ENCODE measurements around the gene LPXN. TPM values are rescaled to one million over a fixed set of nuclear protein-coding genes. Genes with fewer than 3 reads are reported as not detected.
"Not testable (repeated sequence)": the region's sequence is repeated elsewhere in the genome, so short reads cannot be mapped to it uniquely, and the experiment has no call there.

LPXN gene
- total RNA-seq, 1 experiment from 2014 or later = 1.3 TPM

DNA sequence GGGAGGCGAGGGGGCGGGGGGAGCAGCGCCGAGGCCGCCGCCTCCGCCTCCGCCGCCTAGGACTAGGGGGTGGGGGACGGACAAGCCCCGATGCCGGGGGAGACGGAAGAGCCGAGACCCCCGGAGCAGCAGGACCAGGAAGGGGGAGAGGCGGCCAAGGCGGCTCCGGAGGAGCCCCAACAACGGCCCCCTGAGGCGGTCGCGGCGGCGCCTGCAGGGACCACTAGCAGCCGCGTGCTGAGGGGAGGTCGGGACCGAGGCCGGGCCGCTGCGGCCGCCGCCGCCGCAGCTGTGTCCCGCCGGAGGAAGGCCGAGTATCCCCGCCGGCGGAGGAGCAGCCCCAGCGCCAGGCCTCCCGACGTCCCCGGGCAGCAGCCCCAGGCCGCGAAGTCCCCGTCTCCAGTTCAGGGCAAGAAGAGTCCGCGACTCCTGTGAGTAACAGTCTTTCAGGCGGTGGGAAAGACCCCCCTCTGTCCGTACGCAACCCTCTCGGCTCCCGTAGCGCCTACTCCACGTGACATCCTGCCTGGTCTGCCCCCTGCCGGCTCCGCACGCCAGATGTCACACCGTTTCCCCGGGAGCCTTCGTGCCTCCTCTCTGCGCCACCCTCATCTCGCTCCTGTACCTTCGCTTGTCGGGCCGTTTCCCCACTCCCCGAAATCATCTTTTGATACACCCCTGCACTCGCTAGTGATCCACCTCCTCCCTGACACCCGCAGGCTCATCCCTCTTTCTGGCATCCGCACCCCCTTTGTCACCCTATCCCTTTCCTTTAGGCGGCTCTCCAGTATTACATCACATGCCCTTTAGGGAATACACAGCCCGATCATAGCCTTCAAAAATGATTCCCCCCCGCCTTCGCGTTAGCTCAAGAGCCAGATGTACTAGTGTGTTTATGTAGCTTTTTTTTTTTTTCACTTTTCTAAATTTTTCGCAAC lies 3.8 kb upstream of the LPXN start:
- DNase-seq (ENCODE audit: extremely low read depth, low read depth) = peak; percentile 75

- peak; percentile 94 for DNase-seq (ENCODE audit: extremely low read depth, low read depth)
Observed at GRCh38 chr11:58578635-58579191, 3.1 kb upstream of the LPXN start, which contains the start of gene ZFP91. Gene ZFP91 (plus strand): TSS chr11:58579063. CDS start chr11:58579282, 219 bp downstream.

- peak; percentile 94 for DNase-seq (ENCODE audit: extremely low read depth, low read depth)
Observed at GRCh38 chr11:58578136-58578634, 2.5 kb upstream of the LPXN start.

- DNase-seq (ENCODE audit: extremely low read depth, low read depth) = peak; percentile 14
Observed at GRCh38 chr11:58577555-58578135, 2.0 kb upstream of the LPXN start.

- no peak for DNase-seq (ENCODE audit: extremely low read depth, low read depth)
Observed at GRCh38 chr11:58576887-58577471, 1.3 kb upstream of the LPXN start.

DNA sequence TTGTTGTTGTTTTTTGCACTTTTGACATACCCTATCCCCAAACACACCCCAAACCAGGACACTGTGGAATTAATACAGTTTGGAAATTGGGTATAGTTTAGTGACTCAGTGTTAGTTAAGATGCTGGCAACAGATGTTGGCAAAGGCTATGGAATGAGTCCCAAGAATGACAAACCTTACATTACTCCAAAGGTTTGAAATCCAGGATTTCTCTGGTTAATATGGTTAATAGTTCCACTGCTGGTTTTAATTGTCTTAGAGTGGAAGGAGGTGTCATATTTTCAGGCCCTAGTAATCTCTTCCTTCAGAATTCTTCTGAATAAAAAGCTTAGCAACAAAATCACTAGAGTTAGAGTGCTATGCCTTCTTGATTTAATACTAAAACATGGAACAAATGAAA lies 775 bp downstream of the LPXN start:
- no peak for DNase-seq (ENCODE audit: extremely low read depth, low read depth)

DNA sequence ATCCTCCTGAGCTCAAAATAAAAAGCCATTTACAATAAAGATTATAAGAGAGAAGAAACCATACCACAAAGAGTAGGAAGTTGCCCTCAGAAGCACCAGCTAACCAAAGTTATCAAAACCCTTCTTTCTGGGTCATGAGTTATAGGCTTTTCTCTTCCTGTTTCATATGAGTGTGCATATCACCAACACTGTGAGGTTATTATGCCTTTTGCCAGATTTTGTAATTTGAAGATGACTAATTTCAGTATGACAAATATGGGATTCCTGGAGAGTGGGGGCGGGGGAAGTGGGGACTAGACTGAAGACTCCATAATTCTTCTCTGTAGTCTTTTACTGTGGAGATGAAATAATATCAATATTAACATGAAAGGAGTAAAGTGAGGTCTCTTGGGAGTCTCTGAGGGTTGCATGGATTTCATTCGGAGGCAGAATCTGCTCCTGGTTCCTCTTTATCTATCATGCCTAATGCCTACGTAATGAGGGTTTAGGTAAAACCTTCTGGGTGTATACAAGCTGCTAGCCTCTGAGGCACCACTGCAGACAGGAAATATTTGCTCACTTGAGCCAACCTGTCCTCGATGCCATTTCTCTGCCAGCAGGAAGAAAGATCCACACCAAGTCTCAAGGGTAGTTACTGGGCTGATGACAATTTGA lies 2.1 kb downstream of the LPXN start:
- peak; percentile 3 for DNase-seq (ENCODE audit: extremely low read depth, low read depth)

GRCh38 chr11:58572906-58573305 lies 2.8 kb downstream of the LPXN start:
- DNase-seq (ENCODE audit: extremely low read depth, low read depth) = not testable (repeated sequence)

DNA sequence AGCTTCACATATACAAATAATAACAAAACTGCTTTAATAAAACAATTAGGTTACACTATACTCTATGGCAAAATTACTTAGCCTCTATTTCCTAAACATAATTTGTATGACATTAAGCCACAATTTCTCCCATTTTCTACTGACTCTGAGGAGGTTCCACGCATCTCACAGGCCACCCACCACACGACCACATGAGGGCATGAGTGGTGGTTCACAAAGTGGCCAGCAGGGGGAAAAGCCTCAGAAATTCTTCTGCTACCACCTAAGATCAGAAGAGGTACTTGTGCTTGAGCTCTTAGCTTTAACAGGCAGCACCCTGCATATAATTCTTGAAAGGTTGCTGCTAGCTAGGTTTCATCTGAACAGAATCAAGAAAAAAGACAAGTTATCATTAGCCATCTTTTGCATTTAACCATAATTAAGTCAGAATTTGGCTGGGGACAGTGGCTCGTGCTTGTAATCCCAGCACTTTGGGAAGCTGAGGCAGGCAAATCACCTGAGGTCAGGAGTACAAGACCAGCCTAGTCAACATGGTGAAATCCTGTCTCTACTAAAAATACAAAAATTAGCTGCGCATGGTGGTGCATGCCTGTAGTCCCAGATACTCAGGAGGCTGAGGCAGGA lies 7.7 kb downstream of the LPXN start:
- DNase-seq (ENCODE audit: extremely low read depth, low read depth) = peak; percentile 44

- no peak for DNase-seq (ENCODE audit: extremely low read depth, low read depth)
Observed at GRCh38 chr11:58564231-58564630, 11.4 kb downstream of the LPXN start.

DNA sequence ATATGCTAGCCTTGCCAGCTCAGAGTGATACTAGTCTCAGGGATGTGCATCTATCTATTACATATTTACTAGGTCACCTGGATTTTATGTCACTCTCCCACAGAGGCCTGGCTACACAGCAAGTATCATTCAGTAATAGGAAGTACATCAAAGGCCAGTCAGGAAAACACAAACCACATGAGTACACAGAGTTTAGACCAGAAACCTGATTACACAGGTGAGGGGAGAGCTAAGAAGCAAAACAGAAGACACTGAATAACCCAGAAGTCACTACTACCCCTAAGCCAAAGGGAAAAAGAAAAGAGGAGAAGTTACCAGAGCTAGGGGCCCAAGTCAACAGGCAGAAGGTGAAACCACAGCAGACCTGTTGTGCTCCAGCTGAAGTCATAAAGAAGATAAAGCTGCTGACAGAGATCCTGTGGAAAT lies 13.3 kb downstream of the LPXN start:
- DNase-seq (ENCODE audit: extremely low read depth, low read depth) = no peak

DNA sequence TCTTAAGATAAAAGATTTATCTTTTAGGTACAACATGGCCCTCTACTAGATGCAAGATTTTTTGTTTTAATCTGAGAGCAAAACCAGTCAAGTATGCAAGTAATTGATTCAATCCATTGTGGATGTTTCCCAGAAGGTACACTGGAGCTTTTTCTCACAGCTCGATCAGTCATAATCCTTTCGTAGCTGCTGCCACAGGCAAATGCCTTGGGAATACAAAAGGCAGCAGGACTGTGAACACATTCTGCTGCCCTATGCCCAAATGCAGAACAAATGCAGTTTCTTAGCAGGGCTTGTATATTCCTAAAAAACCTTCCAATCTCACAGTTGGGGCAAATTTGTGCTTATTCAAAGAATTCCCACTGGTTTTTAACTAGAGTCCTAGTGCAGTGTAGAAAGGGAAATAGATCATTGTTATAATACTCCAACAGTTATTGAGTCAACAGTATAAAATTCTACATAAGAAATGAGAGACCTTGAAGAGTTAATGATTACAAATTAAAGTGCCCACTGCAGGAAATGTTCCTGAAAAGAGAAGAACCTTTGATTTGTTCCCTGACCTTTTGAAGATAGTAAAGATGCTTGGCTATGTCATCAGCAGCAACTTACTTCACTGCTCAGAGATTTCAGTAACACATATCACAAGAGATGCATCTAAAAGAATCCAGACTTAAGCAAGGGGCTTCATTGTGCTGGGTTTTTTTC lies 14.1 kb downstream of the LPXN start:
- DNase-seq (ENCODE audit: extremely low read depth, low read depth) = no peak

GRCh38 chr11:58560842-58561241 lies 14.8 kb downstream of the LPXN start:
- no peak for DNase-seq (ENCODE audit: extremely low read depth, low read depth)

DNA sequence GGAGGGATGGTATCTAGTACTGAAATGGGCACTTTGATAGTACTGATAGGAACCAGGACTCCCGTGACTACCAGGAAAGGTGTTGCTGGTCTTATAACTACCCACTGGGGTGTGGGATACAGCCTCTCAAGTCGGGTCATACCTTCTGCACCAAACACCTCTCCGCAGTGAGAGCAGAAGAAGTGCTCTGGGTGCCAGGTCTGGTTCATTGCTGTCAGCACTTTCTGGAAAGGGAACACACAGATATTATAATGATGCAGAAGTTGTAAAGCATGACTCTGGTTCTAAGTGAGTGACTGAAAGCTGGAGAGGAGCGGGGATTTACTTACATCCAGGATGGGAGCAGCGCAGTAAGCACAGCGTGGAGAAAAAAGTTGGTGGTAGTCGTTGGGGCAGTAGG lies 26.0 kb downstream of the LPXN start:
- no peak for DNase-seq (ENCODE audit: extremely low read depth, low read depth)

GRCh38 chr11:58546841-58547240 lies 28.8 kb downstream of the LPXN start:
- DNase-seq (ENCODE audit: extremely low read depth, low read depth) = no peak

DNA sequence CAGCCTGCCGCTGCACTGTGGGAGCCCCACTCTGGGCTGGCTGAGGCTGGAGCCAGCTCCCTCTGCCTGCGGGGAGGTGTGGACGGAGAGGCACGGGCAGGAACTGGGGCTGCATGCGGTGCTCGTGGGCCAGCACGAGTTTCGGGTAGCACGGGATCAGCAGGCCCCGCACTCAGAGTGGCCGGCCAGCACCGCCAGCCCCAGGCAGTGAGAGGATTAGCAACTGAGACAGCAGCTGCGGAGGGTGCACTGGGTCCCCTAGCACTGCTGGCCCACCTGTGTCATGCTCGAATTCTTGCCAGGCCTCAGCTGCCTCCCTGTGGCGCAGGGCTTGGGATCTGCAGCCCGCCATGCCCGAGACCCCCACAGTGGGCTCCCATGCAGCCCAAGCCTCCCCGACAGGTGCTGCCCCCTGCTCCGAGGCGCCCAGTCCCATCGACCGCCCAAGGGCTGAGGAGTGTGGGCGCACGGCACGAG lies 43.8 kb downstream of the LPXN start:
- no peak for DNase-seq (ENCODE audit: extremely low read depth, low read depth)

GRCh38 chr11:58530236-58530635 lies 45.4 kb downstream of the LPXN start:
- DNase-seq (ENCODE audit: extremely low read depth, low read depth) = no peak

GRCh38 chr11:58527429-58527828 lies 48.2 kb downstream of the LPXN start:
- DNase-seq (ENCODE audit: extremely low read depth, low read depth) = no peak

- no peak for DNase-seq (ENCODE audit: extremely low read depth, low read depth)
Observed at GRCh38 chr11:58526721-58527120, 48.9 kb downstream of the LPXN start.
